Left lung (tissue), 10 donors: Measurements from ENCODE around the gene SYDE2. TPM values are rescaled to one million over a fixed set of nuclear protein-coding genes. Genes with fewer than 3 reads are reported as not detected.

Experiments
- ATAC-seq: fragments of 200-7000 bp; cut with Tn5 transposase; one replicate; pipeline ENCODE4 v1.9.1; 2020; ENCODE audit warnings: moderate library complexity
- DNase-seq, 4 donors: peaks; one replicate each; pipeline ENCODE4 v3.0.0-alpha.2; 2013 to 2020
- H3K27ac ChIP-seq, 2 donors: fragments of 200-600 bp; sonication (generic) in 1 of 2; one replicate each; pipeline versions ENCODE4 v1.5.0 to v1.8.0; 2020 to 2021
- H3K27me3 ChIP-seq, 2 donors: fragments of 200-600 bp; sonication (generic) in 1 of 2; one replicate each; pipeline versions ENCODE4 v1.5.0 to v1.8.0; 2020 to 2021
- H3K36me3 ChIP-seq, 2 donors: fragments of 200-600 bp; sonication (generic) in 1 of 2; one replicate each; pipeline versions ENCODE4 v1.5.0 to v1.8.0; 2020 to 2021
- H3K4me1 ChIP-seq, 2 donors: fragments of 200-600 bp; one replicate each; pipeline ENCODE4 v1.8.0; 2021
- H3K4me3 ChIP-seq, 2 donors: fragments of 200-600 bp; sonication (generic) in 1 of 2; one replicate each; pipeline versions ENCODE4 v1.5.0 to v1.8.0; 2020 to 2021; ENCODE audit warnings: mild to moderate bottlenecking in 1 of 2
- H3K9me3 ChIP-seq, 2 donors: fragments of 200-600 bp; sonication (generic) in 1 of 2; one replicate each; pipeline versions ENCODE4 v1.5.0 to v1.8.0; 2020 to 2021
- intact Hi-C, 2 donors: fragments of 100-400 bp; cut with DNase I; formaldehyde crosslinking; loops; one replicate each; pipeline versions ENCODE4 v1.11.2 to v1.14.2; 2022
- polyA plus RNA-seq, 6 donors: library from polyadenylated mRNA; unstranded; fragments of 120-200 nt; gene quantifications; one replicate each; pipeline ENCODE4 v1.2.1, GENCODE V29; 2013; ENCODE audit not compliant: insufficient read length in 6 of 6
- total RNA-seq, 2 donors: library from RNA; stranded (reverse); fragmentation: NEBNext Ultra II Directional; extraction: Animal tissue kit (Norgen Biotek cat#: 25700); gene quantifications; one replicate each; pipeline ENCODE4 v1.2.1, GENCODE V29; 2021
- TF ChIP-seq, protein P1 (sequence below), 2 donors: fragments of 200-600 bp; sonication (generic) in 1 of 2; IDR thresholded peaks; one replicate each; pipeline versions ENCODE4 v1.5.0 to v1.8.0; 2021; ENCODE audit warnings: antibody characterized with exemption in 2 of 2
- donor health status: DM: no; HTN: yes; CAD: no.
- donor health status: DM: no; HTN: no; CAD: no.

SYDE2 gene
- total and polyA plus RNA-seq, 8 donors, result 11.1 to 18.2 (median 14.2) TPM

- Histone ChIP-seq H3K4me1 (peaks cover 0 to 12% of the 10 kb centered on the region in 2 donors), H3K9me3 (no peaks in the 10 kb centered on the region), H3K27me3 (peaks cover 0 to 41% of the 10 kb centered on the region in 2 donors), H3K27ac (peak overlapping the region; percentile 88 to 94), H3K36me3 (no peaks in the 10 kb centered on the region), H3K4me3 (peak overlapping the region; percentile 69 to 72)
- DNase-seq (no peak), ATAC-seq (peak; percentile 4)
- intact Hi-C loops, result no loop called here
- TF ChIP-seq, protein P1, sequence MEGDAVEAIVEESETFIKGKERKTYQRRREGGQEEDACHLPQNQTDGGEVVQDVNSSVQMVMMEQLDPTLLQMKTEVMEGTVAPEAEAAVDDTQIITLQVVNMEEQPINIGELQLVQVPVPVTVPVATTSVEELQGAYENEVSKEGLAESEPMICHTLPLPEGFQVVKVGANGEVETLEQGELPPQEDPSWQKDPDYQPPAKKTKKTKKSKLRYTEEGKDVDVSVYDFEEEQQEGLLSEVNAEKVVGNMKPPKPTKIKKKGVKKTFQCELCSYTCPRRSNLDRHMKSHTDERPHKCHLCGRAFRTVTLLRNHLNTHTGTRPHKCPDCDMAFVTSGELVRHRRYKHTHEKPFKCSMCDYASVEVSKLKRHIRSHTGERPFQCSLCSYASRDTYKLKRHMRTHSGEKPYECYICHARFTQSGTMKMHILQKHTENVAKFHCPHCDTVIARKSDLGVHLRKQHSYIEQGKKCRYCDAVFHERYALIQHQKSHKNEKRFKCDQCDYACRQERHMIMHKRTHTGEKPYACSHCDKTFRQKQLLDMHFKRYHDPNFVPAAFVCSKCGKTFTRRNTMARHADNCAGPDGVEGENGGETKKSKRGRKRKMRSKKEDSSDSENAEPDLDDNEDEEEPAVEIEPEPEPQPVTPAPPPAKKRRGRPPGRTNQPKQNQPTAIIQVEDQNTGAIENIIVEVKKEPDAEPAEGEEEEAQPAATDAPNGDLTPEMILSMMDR (IDR thresholded peaks at IDR 0.05), result no peak
Observed at GRCh38 chr1:85202092-85202863, 1.5 kb upstream of the SYDE2 start.

- Histone ChIP-seq H3K27ac (peak overlapping the region; percentile 88 to 94), H3K4me3 (peak overlapping the region; percentile 69 to 72), H3K4me1 (peaks cover 0 to 12% of the 10 kb centered on the region in 2 donors), H3K9me3 (no peaks in the 10 kb centered on the region), H3K27me3 (peaks cover 0 to 41% of the 10 kb centered on the region in 2 donors), H3K36me3 (no peaks in the 10 kb centered on the region)
- intact Hi-C loops, result no loop called here
- TF ChIP-seq, protein P1 (IDR thresholded peaks at IDR 0.05), result no peak
- ATAC-seq (peak; percentile 84), DNase-seq (peak; percentile 71 to 89 (median 80))
Observed at GRCh38 chr1:85201340-85202091, 700 bp upstream of the SYDE2 start.

DNA sequence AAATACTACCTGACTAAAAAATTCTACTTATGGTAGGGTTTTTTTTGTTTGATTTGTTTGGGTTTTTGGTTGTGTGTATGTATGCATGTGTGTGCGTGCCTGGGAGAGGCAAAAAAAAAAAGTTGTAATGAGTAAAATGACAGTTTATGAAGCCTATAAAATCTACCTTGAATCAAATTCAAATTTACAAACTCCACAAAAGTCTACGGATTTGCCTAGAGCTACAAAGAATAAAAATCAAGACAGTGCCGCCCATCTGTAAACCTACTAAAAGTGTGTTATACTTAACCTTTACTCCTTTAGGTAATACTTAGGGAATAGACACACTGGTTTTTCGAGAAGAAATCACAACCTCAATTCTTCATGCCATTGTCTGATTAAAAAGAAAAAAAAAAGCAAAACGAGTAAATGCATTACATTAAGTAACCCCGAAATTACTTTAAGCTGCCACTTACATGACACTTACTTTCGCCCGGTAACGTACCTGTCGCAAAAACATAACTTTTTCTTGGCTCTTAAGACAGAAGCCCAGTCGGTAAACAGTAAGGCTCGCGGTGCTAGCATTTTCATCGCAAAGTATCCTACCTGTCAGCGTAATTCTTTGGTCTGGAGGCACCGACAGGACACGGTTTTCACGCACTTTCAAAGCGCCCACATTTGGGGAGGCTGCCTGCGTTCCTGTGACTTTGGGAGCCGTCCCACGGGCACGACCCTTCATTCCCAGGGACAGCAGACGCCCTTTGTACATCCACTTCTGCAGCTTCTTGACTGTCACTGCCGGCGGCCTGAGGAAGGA is 951 bp downstream of the SYDE2 start:
- Histone ChIP-seq H3K27me3 (peaks cover 0 to 41% of the 10 kb centered on the region in 2 donors), H3K9me3 (no peaks in the 10 kb centered on the region), H3K36me3 (no peaks in the 10 kb centered on the region), H3K4me1 (peaks cover 0 to 12% of the 10 kb centered on the region in 2 donors), H3K4me3 (peak overlapping the region; percentile 69 to 72), H3K27ac (peak overlapping the region; percentile 88 to 94)
- intact Hi-C loops, result no loop called here
- DNase-seq (peak in 1 of 4 donors; percentile 65), ATAC-seq (peak; percentile 7)
- TF ChIP-seq, protein P1 (IDR thresholded peaks at IDR 0.05), result no peak

- intact Hi-C loops, result no loop called here
- H3K4me3 ChIP-seq, result peak overlapping the region; percentile 6 to 72
- H3K27me3 ChIP-seq, result peaks cover 0 to 41% of the 10 kb centered on the region in 2 donors
- no peak for DNase-seq
- H3K9me3 ChIP-seq, result no peaks in the 10 kb centered on the region
- no peak overlapping the region for H3K27ac ChIP-seq
- H3K36me3 ChIP-seq, result no peaks in the 10 kb centered on the region
- no peak for ATAC-seq
- peaks cover 0 to 12% of the 10 kb centered on the region in 2 donors for H3K4me1 ChIP-seq
- TF ChIP-seq, protein P1 (IDR thresholded peaks at IDR 0.05), result no peak
Observed at GRCh38 chr1:85198864-85199263, 2.0 kb downstream of the SYDE2 start.
